Suprapubic skin (tissue), 4 donors: ENCODE results near the gene GPRC6A. TPM values are rescaled to one million over a fixed set of nuclear protein-coding genes. Genes with fewer than 3 reads are reported as not detected.

Experiments used
- DNase-seq, 2 donors: peaks; one replicate each; pipeline ENCODE4 v3.0.0-alpha.2; 2019; ENCODE audit warnings: low spot score in 2 of 2
- H3K27ac ChIP-seq: fragments of 200-600 bp; sonication (generic); one replicate; pipeline ENCODE4 v1.5.1; 2019
- H3K27me3 ChIP-seq: fragments of 200-600 bp; sonication (generic); one replicate; pipeline ENCODE4 v1.5.1; 2019
- H3K36me3 ChIP-seq: fragments of 200-600 bp; sonication (generic); one replicate; pipeline ENCODE4 v1.5.1; 2019
- H3K4me1 ChIP-seq: fragments of 200-600 bp; sonication (generic); one replicate; pipeline ENCODE4 v1.5.1; 2019
- H3K4me3 ChIP-seq: fragments of 200-600 bp; sonication (generic); one replicate; pipeline ENCODE4 v1.5.1; 2019; ENCODE audit warnings: mild to moderate bottlenecking
- H3K9me3 ChIP-seq: fragments of 200-600 bp; sonication (generic); one replicate; pipeline ENCODE4 v1.5.1; 2019
- CTCF ChIP-seq, 2 donors: fragments of 200-600 bp in 1 of 2; fragments of 450-650 bp in 1 of 2; sonication (generic) in 1 of 2; IDR thresholded peaks; one replicate each; pipeline ENCODE4 v1.5.1; 2016 to 2019; ENCODE audit warnings: antibody characterized with exemption in 2 of 2, mild to moderate bottlenecking in 1 of 2, moderate library complexity in 1 of 2
- EP300 ChIP-seq: sonication (generic); formaldehyde crosslinking; IDR thresholded peaks from one replicate; pipeline ENCODE4 v1.6.1; 2017; ENCODE audit warnings: antibody characterized with exemption
- POLR2A ChIP-seq, 2 donors: fragments of 450-650 bp; IDR thresholded peaks; one replicate each; pipeline ENCODE4 v1.6.1; 2017; ENCODE audit warnings: antibody characterized with exemption in 2 of 2, mild to moderate bottlenecking in 2 of 2, moderate library complexity in 2 of 2
- POLR2AphosphoS5 ChIP-seq, 3 donors: sonication (generic); formaldehyde crosslinking; IDR thresholded peaks; one replicate each; pipeline ENCODE4 v1.6.1; 2017; ENCODE audit warnings: antibody characterized with exemption in 3 of 3
- WGBS: methylation state at CpG from one replicate; pipeline ENCODE4 v1.1.5; 2018; 5-methylcytosine and 5-hydroxymethylcytosine counted together
- total RNA-seq, 4 donors: library from RNA; depleted of rRNA; stranded (reverse); fragments of >200 nt; gene quantifications; one replicate each; pipeline ENCODE4 v1.1.0, GENCODE V29; 2016

GPRC6A gene
- total RNA-seq, 4 donors from 2014 or later: not detected

- H3K27ac ChIP-seq: no peak overlapping the region
- no peak for DNase-seq
- no peaks in the 10 kb centered on the region for H3K36me3 ChIP-seq
- H3K27me3 ChIP-seq: peaks cover 29% of the 10 kb centered on the region
- 55% methylated on average over 4 of the region's 4 CpGs for WGBS
- peaks cover 16% of the 10 kb centered on the region for H3K4me1 ChIP-seq
- H3K4me3 ChIP-seq: no peak overlapping the region
- no peak for TF ChIP-seq POLR2A (IDR thresholded peaks at IDR 0.05)
- TF ChIP-seq EP300: no peak
- TF ChIP-seq POLR2AphosphoS5 (IDR thresholded peaks at IDR 0.05): no peak
- TF ChIP-seq CTCF (IDR thresholded peaks at IDR 0.05): no peak
- H3K9me3 ChIP-seq: no peaks in the 10 kb centered on the region
Measured at GRCh38 chr6:116761779-116762178, 67.1 kb downstream of the GPRC6A start.

GRCh38 chr6:116745176-116745575, 83.7 kb downstream of the GPRC6A start:
- WGBS: 86% methylated on average over 5 of the region's 5 CpGs
- Histone ChIP-seq H3K36me3 (no peaks in the 10 kb centered on the region), H3K9me3 (peaks cover 5% of the 10 kb centered on the region), H3K27ac (no peak overlapping the region), H3K4me3 (no peak overlapping the region), H3K27me3 (no peaks in the 10 kb centered on the region), H3K4me1 (no peaks in the 10 kb centered on the region)
- TF ChIP-seq EP300: no peak
- TF ChIP-seq CTCF (IDR thresholded peaks at IDR 0.05): no peak
- no peak for TF ChIP-seq POLR2AphosphoS5 (IDR thresholded peaks at IDR 0.05)
- TF ChIP-seq POLR2A (IDR thresholded peaks at IDR 0.05): no peak
- no peak for DNase-seq

Other genes starting within 250 kb of the GPRC6A start
- gene RSPH4A, start 212.6 kb downstream of the GPRC6A start, total RNA-seq: 1 to 10 TPM in 1 of 4 donors, under 1 TPM in 2, not detected in 1; 0.25 to 2.0 (median 0.81) TPM
- gene ZUP1, start 160.3 kb downstream of the GPRC6A start, total RNA-seq: 10 to 100 TPM in 2 of 4 donors, 1 to 10 TPM in 2; 8.9 to 17.3 (median 9.6) TPM
- gene KPNA5, start 147.9 kb downstream of the GPRC6A start, total RNA-seq: 10 to 100 TPM in 2 of 4 donors, 1 to 10 TPM in 2; 6.1 to 11.8 (median 9.6) TPM
- 1 to 10 TPM; 1.4 to 4.1 (median 1.8) TPM for gene FAM162B, start 63.4 kb downstream of the GPRC6A start, total RNA-seq
- not detected for gene RFX6, start 48.2 kb upstream of the GPRC6A start, total RNA-seq